NCI-H345 treated with DMSO at 0.1 percent for 48 hours (cell line): ENCODE measurements around the gene PIEZO1.
A peak's percentile ranks its signal among the peaks of the same experiment; 100 is the strongest.

ENCODE experiments used
- DNase-seq: peaks from one replicate; lab custom pipeline; 2025; ENCODE audit not compliant: unreplicated experiment; lab: John Stamatoyannopoulos, UW

The PIEZO1 gene

DNA sequence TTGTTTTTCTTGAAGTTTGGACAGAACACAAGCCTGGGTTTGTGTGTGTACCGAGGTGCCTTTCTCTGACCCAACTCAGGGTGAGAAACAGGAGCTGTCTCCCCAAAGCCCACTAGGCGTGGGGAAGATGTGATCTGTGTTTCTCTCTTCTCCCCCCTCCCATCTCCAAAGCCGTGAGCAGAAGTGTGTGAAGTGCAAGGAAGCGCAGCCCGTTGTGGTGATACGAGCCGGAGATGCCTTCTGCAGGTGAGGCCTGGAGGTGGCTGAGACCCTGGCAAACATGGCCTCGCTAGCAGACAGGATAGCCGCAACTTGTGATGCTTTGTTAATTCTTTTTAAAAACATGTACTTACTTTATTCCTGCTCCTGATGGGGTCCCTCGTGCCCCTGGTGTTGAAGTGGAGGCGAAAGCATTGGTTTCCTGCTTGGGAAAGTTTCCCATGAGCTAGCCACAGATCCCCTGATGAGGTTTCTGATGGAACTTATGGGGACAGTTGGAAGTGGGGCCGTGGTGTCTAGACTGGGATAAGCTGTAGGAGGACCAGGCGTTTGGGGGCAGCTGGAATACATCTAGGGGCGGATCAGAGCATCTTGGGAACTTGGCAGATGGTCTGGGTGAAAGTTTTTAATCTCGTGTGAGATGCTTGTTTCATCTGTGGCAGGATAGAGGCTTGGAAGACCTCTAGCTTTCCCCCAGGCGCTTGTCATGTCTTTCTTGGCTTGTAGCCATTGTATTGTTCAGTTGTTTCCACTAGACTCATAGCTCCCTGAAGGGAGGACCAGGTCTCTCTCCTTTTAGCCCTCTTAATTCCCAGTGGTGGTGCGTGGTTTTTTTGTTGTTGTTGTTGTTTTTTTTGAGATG lies 77.8 kb downstream of the PIEZO1 start:
- no peak for DNase-seq

DNA sequence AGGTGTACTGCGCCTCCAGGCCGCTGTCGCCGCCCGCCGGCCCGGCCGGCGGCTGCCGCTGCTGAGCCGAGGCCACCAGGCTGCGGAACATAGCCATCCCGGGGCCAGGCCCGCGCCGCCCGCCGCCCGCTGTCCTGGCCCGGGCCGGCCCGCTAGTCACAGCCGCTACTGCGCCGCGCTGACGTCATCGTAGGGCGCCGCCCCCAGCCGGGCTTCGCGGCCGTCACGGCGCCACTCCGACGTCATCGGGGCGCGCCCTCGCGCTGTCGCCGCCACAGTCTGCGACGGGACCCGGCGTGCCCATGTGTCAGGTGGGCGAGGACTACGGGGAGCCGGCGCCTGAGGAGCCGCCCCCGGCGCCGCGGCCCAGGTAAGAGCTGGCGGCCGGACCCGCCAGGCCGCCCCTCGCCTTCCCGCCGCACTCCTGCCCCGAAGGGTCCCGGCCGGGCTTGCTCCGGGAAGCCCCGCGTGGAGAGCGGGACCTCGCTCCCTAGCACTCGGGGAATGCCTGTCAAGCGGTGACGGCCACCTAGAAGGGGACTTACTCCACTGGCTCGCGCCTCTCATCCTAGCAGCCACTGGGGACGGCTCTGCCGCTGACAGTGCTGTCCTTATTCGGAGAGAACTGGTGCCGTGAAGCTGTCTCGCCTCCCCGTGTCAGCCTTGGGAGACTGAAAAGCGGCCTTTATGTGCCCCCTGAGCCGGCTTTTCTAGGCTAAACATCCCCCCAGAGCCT lies 78.6 kb downstream of the PIEZO1 start, which contains the start of the genes CTU2 and RNF166:
TSS of gene CTU2 (plus strand) at position 275 of the 736 bp plus-strand sequence. CDS start at position 303, 28 bp downstream.
TSS of gene RNF166 (minus strand) at position 180 of the 736 bp plus-strand sequence. CDS start at position 97, 83 bp downstream.
- DNase-seq, result peak; percentile 22

DNA sequence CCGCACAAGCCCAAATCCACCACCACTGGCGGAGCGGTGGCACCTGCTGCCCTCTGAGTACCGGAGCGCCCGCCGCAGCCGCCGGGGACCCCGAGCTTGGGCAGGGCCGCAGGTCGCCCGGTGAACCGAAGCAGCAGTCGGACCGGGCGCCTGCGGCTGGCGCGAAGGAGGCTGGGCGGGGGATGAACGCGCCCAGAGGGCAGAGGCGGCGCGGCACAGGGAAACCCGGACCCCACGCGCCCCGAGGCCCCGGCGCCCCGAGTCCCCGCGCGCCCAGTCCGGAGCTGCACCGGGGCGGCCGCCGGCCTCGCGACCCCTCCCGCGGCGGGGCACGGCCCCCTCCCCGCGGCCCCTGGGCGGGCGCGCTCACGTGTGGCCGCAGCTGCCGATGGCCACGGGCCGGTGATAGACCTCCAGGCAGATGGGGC lies 79.2 kb downstream of the PIEZO1 start:
- no peak for DNase-seq

DNA sequence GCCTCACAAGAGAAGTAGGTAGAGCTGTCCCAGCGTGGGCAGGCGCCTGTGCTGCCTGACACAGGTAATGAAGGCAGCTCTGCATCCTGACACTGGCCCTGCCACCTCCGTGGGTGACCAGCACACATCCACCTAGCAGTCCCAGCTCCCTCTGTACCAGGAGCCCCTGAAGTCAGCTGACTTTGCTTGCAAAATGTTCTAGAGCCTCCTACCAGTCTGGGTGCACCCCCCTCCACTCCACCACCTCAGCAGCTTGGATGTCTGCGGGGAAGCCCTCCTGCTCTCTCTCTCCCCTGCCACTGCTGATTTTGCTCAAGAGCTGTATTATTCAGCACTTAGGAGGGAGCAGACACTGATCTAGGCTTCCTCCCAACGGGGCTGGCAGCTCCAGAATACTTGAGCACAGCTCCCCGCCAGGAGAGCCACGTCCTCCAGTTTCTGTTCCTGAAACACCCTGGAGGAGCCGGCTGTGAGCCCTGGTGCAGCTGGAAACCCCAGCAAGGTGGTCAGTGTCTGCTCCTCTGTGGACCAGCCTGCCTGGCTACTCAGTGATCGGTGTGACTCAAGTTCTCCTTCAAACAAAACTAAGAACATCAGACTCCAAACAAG lies 79.8 kb downstream of the PIEZO1 start:
- no peak for DNase-seq

DNA sequence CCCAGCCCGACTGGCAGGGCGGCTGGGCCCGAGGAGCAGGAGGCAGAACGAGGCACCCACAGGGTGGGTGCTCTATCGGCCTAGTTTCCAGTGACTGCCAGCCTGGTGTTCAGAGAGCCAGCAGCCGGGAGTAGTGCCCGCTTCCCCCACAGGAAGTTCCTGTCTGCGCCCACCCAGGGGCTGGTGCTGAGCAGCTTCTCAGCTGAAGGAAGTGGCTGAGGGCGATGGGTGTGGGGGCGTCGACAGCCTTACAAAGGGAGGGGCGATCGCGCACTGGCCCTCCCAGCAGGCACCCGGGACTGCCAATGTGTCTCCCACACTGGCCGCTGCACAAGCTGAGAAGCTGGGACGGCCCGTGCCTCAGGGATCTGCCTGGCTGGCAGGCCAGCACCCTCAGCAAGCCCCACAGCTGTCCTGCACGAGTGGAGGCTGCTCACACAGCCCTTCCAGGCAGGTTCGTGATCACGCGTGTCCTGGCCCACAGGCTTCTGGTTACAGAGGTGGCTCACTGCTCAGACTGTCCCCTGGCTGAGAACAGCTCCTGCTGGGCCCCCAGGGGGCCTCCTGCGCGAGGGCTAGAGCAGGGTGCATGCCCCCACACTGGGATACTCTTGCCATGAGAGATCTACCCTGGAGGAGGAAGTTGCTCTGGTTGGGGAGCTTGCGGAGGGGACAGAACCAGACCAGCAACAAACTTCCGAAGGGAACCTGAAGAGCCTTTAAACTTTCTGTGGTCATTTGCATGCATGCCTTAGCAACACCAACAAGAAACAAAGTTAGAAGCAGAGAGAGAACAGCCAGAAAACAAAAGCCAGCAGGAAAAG lies 81.3 kb downstream of the PIEZO1 start:
- no peak for DNase-seq

DNA sequence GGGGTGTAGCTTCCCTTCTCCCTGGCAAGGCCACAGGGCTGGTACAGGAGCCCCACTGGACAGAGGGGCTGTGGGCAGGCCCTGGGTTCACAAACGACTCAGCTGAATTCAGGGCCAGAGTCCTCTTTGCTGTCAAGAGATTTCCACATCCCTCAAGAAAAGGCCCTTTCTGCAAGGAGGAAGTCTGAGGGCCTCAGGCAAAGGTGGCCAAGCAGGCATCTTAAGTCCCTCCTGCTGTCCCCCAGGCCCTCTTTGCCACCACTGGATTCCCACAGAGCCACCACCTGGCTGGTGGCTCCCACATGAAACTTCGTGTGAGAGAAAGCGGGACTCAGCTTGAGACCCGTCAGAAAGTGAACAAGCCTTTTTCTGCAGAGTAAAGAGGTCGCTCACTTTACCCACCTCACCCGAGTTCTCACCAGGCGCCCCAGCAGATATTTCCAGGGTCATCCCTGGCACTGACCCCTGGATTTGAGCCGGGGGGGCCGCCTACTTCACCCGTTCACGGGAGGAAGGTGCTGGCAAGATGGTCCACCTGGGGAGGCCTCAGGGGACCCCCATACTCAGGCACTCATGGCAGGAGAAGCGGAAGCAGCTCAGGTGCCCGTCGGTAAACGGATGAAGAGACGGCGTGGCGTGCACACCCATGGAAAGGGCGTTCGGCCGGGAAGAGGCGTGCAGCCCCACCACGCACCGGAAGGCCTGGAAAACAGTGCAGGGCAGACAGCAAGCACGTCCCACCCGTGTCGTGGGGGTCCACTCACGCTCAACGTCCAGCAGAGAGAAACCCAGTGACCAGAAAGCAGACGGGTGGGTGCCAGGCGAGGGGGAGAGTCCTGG lies 82.4 kb downstream of the PIEZO1 start:
- no peak for DNase-seq

DNA sequence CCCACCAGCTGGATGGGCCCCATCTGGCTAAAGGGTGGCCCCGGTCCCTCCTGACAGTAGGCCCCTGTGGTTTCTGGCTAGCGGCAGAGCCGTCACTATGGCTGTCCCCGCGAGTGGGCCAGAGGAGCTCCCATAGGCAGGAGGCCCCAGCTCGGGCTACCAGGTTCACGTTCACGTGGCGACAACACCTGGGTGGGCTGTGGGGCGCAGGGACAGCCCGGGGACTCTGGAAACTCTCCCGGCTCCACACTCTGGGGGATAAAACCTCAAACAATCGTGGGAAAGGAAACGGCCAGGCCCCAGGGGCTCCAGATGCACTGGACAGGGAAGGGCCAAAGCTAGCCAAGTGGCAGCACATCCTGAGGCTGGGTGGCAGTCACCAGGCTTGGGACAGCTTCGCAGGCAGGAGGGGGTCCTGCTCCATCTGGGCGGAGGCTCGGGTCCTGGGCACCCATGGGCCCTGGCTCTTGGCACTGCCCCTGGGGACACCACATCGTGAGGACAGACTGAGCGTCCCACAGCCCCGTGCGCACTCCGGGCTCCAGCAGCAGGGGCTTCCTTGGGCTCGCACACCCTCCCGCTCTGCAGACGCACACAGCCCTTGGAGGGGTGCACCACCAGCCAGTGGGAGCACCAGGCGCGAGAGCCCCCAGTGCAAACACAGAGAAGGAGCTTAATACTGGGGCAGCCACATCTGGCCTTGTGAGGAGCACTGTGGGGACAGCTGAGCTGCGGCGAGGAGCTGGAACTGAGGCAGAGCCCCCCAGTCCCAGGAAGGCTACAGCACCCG lies 83.2 kb downstream of the PIEZO1 start:
- no peak for DNase-seq

DNA sequence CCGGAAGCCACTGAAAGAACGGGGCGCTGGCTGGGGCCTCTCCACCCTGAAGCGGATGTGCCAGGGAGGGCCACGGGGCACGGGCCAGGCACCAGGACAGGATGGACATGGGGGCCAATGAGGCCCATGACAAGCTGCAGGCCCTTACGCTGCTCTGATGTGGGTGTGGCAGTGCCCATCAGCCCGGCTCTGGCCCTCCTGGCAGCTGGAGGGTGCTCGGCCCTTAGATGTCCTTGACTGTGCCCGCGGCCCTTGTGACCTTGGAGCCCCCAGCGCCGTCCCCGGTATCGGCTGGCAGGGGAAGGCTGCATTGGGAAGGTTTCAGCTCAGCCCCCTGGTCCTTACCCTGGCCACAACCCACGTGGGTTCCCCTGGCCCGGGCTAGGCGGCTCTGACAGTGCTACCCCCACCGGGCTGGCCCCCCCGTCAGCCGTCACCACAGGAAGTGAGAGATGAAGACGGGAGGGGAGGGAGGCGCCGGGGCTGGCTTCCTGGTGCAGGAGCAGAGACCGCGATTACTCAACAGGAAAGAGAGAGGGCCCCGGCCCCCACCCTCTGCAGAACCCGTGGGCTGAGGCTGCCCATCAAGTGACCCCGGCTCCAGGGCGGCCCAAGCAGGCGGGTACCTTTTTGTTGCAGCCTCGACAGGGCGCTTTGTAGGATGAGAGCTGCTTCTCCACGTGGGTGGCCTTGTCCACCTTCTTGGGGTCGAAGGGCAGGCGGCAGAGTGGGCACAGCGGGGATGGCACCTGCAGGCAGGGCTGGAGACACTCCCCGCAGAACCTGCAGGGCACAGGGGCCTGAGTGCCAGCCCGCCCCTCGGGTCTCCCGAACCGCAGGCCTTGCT lies 84.2 kb downstream of the PIEZO1 start:
- DNase-seq, result no peak

DNA sequence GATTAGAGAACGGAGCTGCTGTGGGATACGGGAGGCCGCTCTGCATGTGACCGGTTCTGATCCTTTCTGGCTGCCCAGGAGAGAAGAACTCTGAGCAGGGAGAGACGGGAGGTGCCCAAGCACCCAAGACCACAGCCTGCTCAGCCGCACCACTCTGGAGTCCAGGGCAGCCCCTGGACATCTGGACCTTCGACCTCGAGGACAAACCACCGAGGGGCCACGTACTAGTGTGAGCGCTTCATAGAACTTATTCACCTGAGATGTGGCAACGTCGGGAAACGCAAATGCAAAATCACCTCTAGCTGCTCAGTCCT lies 84.7 kb downstream of the PIEZO1 start:
- no peak for DNase-seq

DNA sequence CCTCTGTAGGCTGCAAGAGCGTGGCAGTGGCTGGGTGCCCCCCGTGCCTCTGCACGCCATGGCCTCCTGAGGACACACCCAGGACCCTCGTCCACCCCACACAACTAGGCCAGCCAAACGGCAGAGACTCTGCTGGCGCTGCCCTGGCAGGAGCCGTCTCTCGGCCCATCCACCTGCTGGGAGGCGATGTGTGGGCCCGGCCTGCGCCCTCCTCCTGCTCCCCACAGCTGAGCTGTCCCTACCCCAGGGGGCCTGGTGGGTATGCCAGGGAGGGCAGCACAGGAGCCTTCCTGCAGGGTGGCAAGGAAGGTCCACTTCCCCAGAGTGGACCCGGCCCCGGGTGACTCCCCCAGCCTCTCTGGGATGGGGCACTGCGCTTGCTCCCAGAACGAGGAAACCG lies 85.8 kb downstream of the PIEZO1 start:
- DNase-seq, result no peak

DNA sequence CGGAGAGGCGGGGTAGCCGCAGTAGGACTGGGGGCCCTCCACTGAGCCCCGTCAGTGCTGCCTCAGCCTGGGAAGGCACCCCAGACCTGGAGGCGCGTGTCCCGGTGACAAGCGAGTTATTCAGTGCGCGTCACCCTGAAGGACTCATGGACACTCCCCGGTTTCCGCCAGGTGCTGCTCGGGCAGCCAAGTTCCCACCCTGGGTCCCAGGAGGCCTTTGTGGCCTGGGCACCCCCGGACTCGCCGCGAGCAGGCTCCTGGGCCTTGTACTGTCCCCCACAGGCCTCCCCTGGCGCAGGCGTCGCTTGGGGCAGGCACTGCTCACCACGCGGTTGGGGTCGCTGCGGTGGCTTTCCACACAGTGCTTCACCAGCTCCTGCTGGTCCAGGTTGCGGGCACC lies 86.4 kb downstream of the PIEZO1 start:
- no peak for DNase-seq

DNA sequence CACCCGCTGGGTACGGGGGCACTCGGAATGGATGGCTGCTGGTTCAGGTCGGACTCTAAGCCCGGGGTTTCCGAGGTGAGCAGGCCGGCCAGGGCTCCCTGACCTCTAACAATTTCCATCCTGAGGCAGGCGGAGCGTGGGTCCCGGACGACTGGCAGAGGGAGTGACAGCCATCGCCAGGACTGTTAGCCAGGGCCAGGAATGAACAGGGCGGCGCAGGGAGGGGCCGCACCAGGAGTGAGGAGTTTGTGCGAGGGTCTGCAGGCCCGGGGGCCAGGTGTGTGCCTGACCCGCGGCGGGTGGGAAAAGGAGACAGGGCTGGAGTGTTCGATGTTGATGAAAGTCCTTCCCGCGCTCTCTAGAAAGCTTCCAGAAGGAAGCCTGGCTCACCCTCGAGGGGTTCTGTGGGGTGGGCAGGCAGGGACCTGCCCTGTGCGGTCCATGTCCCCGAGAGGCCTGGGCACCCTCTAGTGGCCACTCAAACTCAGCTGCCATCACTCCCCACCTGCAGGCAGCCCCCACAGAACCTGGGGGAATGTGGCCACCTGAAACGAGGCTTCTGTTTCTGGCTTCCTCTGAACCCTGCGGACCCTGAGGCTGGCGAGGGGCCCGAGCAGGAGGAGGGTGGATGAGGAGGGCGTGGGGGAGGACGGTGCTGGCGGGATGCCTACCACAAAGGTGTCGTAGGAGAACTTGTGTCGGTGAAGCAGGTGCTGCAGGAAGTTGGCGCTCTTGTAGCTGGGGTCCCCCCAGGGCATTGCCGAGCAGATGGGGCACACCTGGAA lies 87.0 kb downstream of the PIEZO1 start:
- no peak for DNase-seq

DNA sequence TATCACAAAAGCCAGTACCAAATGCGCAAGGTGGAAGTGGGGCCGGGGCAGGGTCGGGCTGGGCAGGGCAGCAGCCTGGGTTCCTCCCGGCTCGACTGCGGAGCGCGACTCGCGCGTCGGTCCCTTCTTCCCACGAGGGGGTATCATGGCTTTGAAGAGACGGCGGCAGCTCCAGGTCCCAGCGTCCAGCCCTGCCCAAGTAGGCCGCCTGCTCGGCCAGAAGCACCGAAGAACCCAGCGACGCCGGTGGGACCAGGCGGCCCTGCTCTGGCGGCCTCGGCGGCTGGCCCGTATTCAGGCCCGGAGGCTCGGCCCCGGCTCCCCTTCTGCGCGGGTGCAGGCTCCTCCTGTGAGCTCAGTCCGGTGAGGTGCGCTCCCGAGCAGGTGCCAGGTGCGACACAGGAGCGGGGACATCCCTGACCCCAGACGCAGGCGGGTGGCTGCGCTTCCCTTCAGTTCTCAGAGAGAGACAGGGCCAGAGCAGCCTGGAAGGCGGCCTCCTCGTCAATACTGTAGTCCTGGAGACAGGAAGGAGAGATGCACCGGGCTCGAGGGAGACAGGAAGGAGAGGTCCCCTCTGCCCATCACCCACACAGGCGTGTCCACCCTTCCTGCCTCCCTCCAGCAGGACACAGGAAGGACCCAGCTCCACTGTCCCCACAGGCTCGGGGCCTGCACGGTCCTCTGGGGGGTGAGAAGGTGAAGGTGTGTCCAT lies 87.7 kb downstream of the PIEZO1 start:
- DNase-seq, result no peak

DNA sequence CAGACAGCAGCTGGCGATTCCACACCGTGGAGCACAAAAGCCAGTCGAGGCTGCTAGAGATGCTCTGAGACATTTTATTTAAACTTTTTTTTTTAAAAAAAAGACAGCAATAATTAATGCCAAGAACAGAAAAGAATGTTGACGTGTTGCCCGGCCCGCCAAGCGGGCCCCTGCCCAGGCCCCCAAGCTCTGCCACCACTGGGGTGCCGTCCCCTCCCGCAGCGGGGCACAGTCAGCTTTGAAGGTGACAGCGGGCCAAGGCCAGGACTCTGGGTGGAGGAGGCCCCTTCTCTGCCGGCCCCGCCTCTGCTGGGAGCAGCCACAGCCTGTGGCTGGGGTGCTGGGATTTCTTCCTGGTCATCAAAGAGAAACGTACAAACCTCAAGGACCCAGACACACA lies 88.6 kb downstream of the PIEZO1 start:
- no peak for DNase-seq

DNA sequence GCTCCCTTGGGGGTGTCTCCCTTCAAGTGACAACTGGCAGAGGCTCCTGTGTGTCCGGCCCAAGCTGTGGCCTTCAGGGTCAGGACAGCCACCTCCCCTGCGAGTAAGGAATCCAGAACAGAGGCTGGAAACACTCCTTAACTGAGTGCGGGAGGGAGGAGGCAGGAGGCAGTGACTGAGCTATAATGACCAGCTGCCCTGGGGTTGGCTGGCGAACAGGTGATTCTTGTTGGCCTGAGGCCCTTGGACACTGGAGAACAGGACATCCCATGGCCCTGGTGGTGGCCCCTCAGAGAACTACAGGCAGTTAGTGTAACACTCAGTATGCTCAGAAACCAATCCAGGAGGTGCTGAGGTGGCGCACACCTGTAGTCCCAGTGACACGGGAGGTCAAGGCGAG lies 89.3 kb downstream of the PIEZO1 start:
- no peak for DNase-seq

DNA sequence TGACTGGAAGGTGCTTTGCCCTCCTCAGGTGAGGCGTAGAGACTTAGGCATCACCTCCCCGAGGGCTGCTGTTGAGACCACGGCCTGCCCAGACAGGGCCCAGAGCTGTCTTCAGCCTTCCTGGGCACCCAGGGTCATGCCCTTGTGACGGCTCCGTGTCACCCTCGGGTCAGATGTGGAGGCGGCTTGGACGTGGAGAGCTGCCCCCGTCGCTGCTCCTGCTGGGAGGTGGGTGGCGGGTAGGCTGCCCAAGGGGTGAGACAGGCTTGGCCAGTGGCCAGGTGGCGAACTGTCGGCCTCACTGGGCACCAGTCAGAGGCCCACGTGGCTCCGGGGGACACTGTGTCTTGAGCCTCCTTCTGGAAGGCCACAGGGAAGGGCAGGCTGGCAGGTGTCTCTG lies 89.8 kb downstream of the PIEZO1 start:
- no peak for DNase-seq
